Right ventricle myocardium superior (tissue), 1 donor: ENCODE measurements around the gene ATXN1. TPM values are rescaled to one million over a fixed set of nuclear protein-coding genes. Genes with fewer than 3 reads are reported as not detected.
A peak's percentile ranks its signal among the peaks of the same experiment; 100 is the strongest.
"Not testable (repeated sequence)": the region's sequence is repeated elsewhere in the genome, so short reads cannot be mapped to it uniquely, and the experiment has no call there.

Experiments used
- ATAC-seq: fragments of 200-7000 bp; cut with Tn5 transposase; one replicate; pipeline ENCODE4 v1.9.1; 2020; ENCODE audit warnings: mild to moderate bottlenecking; ENCODE audit not compliant: poor library complexity
- DNase-seq: peaks from one replicate; pipeline ENCODE4 v3.0.0-alpha.2; 2020
- intact Hi-C: fragments of 100-400 bp; cut with DNase I; formaldehyde crosslinking; loops from one replicate; pipeline ENCODE4 v1.11.2; 2022
- total RNA-seq: library from RNA; stranded (reverse); fragmentation: NEBNext Ultra II Directional; extraction: Animal tissue kit (Norgen Biotek cat#: 25700); gene quantifications from one replicate; pipeline ENCODE4 v1.2.1, GENCODE V29; 2021
- donor health status: DM: no; HTN: yes; CAD: no; lungs with severe emphysema.

Gene ATXN1
- total RNA-seq, 1 donor from 2014 or later, result 36.1 TPM

- no peak for ATAC-seq
- no peak for DNase-seq
- intact Hi-C loops, result no loop called here
These were observed 488.0 kb downstream of the ATXN1 start for GRCh38 chr6:16273256-16273655.

GRCh38 chr6:16272201-16272600, 489.1 kb downstream of the ATXN1 start:
- intact Hi-C loops, result no loop called here
- DNase-seq, result no peak
- ATAC-seq, result no peak

- DNase-seq, result no peak
- intact Hi-C loops, result no loop called here
- ATAC-seq, result no peak
These were observed 489.8 kb downstream of the ATXN1 start for GRCh38 chr6:16271428-16271827.

- ATAC-seq, result no peak
- intact Hi-C loops, result no loop called here
- DNase-seq, result no peak
These were observed 491.0 kb downstream of the ATXN1 start for GRCh38 chr6:16270178-16270794.

- DNase-seq, ATAC-seq, intact Hi-C loops: not testable (repeated sequence)
These were observed 491.7 kb downstream of the ATXN1 start for GRCh38 chr6:16269442-16270070.

- intact Hi-C loops, result no loop called here
- no peak for DNase-seq
- no peak for ATAC-seq
These were observed 493.6 kb downstream of the ATXN1 start for GRCh38 chr6:16267428-16268263.

GRCh38 chr6:16265351-16266341, 495.6 kb downstream of the ATXN1 start:
- DNase-seq (no peak), ATAC-seq (peak; percentile 71)
- intact Hi-C loops, result no loop called here

GRCh38 chr6:16264785-16265184, 496.5 kb downstream of the ATXN1 start:
- intact Hi-C loops, result no loop called here
- no peak for DNase-seq
- ATAC-seq, result no peak

- ATAC-seq, DNase-seq, intact Hi-C loops: not testable (repeated sequence)
These were observed 497.7 kb downstream of the ATXN1 start for GRCh38 chr6:16263464-16264099.

- DNase-seq, ATAC-seq, intact Hi-C loops: not testable (repeated sequence)
These were observed 498.5 kb downstream of the ATXN1 start for GRCh38 chr6:16262773-16263172.

- not testable (repeated sequence) for DNase-seq
These were observed 500.7 kb downstream of the ATXN1 start for GRCh38 chr6:16260602-16261001.

GRCh38 chr6:16259604-16260003, 501.7 kb downstream of the ATXN1 start:
- ATAC-seq, intact Hi-C loops, DNase-seq: not testable (repeated sequence)

More at GRCh38 chr6:16260602-16261001, 500.7 kb downstream of the ATXN1 start:
- intact Hi-C loops, ATAC-seq: not testable (repeated sequence)

GRCh38 chr6:16258709-16259075, 502.6 kb downstream of the ATXN1 start:
- intact Hi-C loops, result no loop called here
- peak; percentile 25 for ATAC-seq
- DNase-seq, result no peak

GRCh38 chr6:16257999-16258708, 503.1 kb downstream of the ATXN1 start:
- peak; percentile 94 for ATAC-seq
- intact Hi-C loops, result no loop called here
- DNase-seq, result no peak

- DNase-seq, result no peak
- ATAC-seq, result no peak
- intact Hi-C loops, result no loop called here
These were observed 504.5 kb downstream of the ATXN1 start for GRCh38 chr6:16256781-16257180.

GRCh38 chr6:16254535-16254934, 506.7 kb downstream of the ATXN1 start:
- intact Hi-C loops, result no loop called here
- no peak for ATAC-seq

GRCh38 chr6:16253399-16254144, 507.7 kb downstream of the ATXN1 start:
- intact Hi-C loops, result no loop called here
- ATAC-seq (no peak), DNase-seq (no peak)

More at GRCh38 chr6:16254535-16254934, 506.7 kb downstream of the ATXN1 start:
- no peak for DNase-seq
